ENCODE results near the gene ONECUT3. TPM values are rescaled to one million over a fixed set of nuclear protein-coding genes. Genes with fewer than 3 reads are reported as not detected.

ONECUT3 gene
- total RNA-seq, 1 experiment from 2014 or later, result 0.04 TPM

GRCh38 chr19:1717970-1718264, 35.4 kb upstream of the ONECUT3 start (continued):
- TF ChIP-seq SMAD3 (CRISPR knock-in tag; IDR thresholded peaks at IDR 0.05; ENCODE audit: borderline replicate concordance) (no peak), TP53 (CRISPR knock-in tag; IDR thresholded peaks at IDR 0.05) (no peak), NR3C1 (CRISPR knock-in tag; conservative IDR thresholded peaks at IDR 0.05; ENCODE audit: low read depth) (no peak), E2F5 (CRISPR knock-in tag; IDR thresholded peaks at IDR 0.05) (no peak), EMX1 (CRISPR knock-in tag; IDR thresholded peaks at IDR 0.05) (no peak), NFATC4 (CRISPR knock-in tag; IDR thresholded peaks at IDR 0.05) (no peak)

GRCh38 chr19:1718420-1719291, 34.6 kb upstream of the ONECUT3 start:
- ATAC-seq, result peak; percentile 34
- H3K27ac Mint-ChIP-seq, result no peak overlapping the region
- H3K9me3 Mint-ChIP-seq, result peaks cover 5% of the 10 kb centered on the region; the same call in 1 of the 2 replicates
- H3K36me3 Mint-ChIP-seq, result no peaks in the 10 kb centered on the region
- H3K4me1 Mint-ChIP-seq, result peaks cover 5% of the 10 kb centered on the region
- DNase-seq (ENCODE audit: low spot score), result no peak
- TF ChIP-seq TEAD1 (CRISPR knock-in tag; IDR thresholded peaks at IDR 0.05), result no peak
- 0 out of 2 replicates have a peak, but pooled peaks have one; percentile 18 for TF ChIP-seq MAX (CRISPR knock-in tag; IDR thresholded peaks at IDR 0.05)
- POLR2A ChIA-PET, result no interaction called here
- peak overlapping the region; percentile 51; the same call in 1 of the 2 replicates for H3K4me3 Mint-ChIP-seq
- CTCF ChIA-PET, result interaction anchor here (0.6 to 3.0 kb wide), 8 partner anchors 44 to 1552 kb away, joined by 3 to 14 read pairs (median 4); no protein-coding TSS in a partner anchor
- H3K27me3 Mint-ChIP-seq (ENCODE audit: low read depth), result peaks cover 54% of the 10 kb centered on the region

- H3K4me1 Mint-ChIP-seq, result peaks cover 5% of the 10 kb centered on the region
- ChIA-PET CTCF (interaction anchor here (1.0 to 3.0 kb wide), 2 partner anchors 47 to 49 kb away, joined by 3 to 14 read pairs; no protein-coding TSS in a partner anchor), POLR2A (interaction anchor here (0.6 kb wide), 1 partner anchor 304 kb away, joined by 3 read pairs; no protein-coding TSS in a partner anchor)
- ATAC-seq (no peak), DNase-seq (ENCODE audit: low spot score) (no peak)
- peak overlapping the region; percentile 51 for H3K4me3 Mint-ChIP-seq
- H3K36me3 Mint-ChIP-seq, result no peaks in the 10 kb centered on the region
- no peak overlapping the region for H3K27ac Mint-ChIP-seq
- peaks cover 5% of the 10 kb centered on the region; the same call in 1 of the 2 replicates for H3K9me3 Mint-ChIP-seq
- TF ChIP-seq ZNF232 (CRISPR knock-in tag; IDR thresholded peaks at IDR 0.05) (no peak), ZNF317 (CRISPR knock-in tag; IDR thresholded peaks at IDR 0.05; ENCODE audit: borderline replicate concordance, low read depth) (no peak), ATF6 (CRISPR knock-in tag; IDR thresholded peaks at IDR 0.05) (no peak), ZNF423 (CRISPR knock-in tag; IDR thresholded peaks at IDR 0.05) (no peak), FOXJ3 (CRISPR knock-in tag; IDR thresholded peaks at IDR 0.05; ENCODE audit: borderline replicate concordance) (no peak), CREB1 (CRISPR knock-in tag; IDR thresholded peaks at IDR 0.05) (no peak), GRHL2 (CRISPR knock-in tag; IDR thresholded peaks at IDR 0.05; ENCODE audit: insufficient replicate concordance, severe bottlenecking) (no peak), MYBL2 (CRISPR knock-in tag; IDR thresholded peaks at IDR 0.05) (no peak), ZNF219 (CRISPR knock-in tag; IDR thresholded peaks at IDR 0.05; ENCODE audit: borderline replicate concordance) (no peak)
- peaks cover 54% of the 10 kb centered on the region for H3K27me3 Mint-ChIP-seq (ENCODE audit: low read depth)
These were observed 33.8 kb upstream of the ONECUT3 start for GRCh38 chr19:1719519-1719918.

- Mint-ChIP-seq H3K27me3 (ENCODE audit: low read depth) (peaks cover 60% of the 10 kb centered on the region), H3K36me3 (no peaks in the 10 kb centered on the region), H3K4me1 (peaks cover 5% of the 10 kb centered on the region), H3K9me3 (peaks cover 5% of the 10 kb centered on the region; the same call in 1 of the 2 replicates), H3K4me3 (peak overlapping the region; percentile 39; the same call in 1 of the 2 replicates), H3K27ac (no peak overlapping the region)
- DNase-seq (ENCODE audit: low spot score), result no peak
- ATAC-seq, result no peak
- ChIA-PET POLR2A (interaction anchor here (0.6 kb wide), 1 partner anchor 304 kb away, joined by 3 read pairs; no protein-coding TSS in a partner anchor), CTCF (interaction anchor here (3.0 kb wide), 1 partner anchor 48 kb away, joined by 14 read pairs; no protein-coding TSS in a partner anchor)
- TF ChIP-seq TCF7 (CRISPR knock-in tag; IDR thresholded peaks at IDR 0.05; ENCODE audit: low read depth) (no peak), GRHL2 (CRISPR knock-in tag; IDR thresholded peaks at IDR 0.05; ENCODE audit: insufficient replicate concordance, severe bottlenecking) (no peak), E2F1 (CRISPR knock-in tag; IDR thresholded peaks at IDR 0.05) (no peak), OVOL2 (CRISPR knock-in tag; IDR thresholded peaks at IDR 0.05; ENCODE audit: borderline replicate concordance) (no peak), JAZF1 (CRISPR knock-in tag; IDR thresholded peaks at IDR 0.05) (no peak), IRF2 (CRISPR knock-in tag; IDR thresholded peaks at IDR 0.05; ENCODE audit: borderline replicate concordance, low read depth) (no peak), MAX (CRISPR knock-in tag; IDR thresholded peaks at IDR 0.05) (no peak)
These were observed 33.1 kb upstream of the ONECUT3 start for GRCh38 chr19:1720237-1720636.

Data from WTC11 (cell line).